NCI-H2171 (cell line): ENCODE data around the gene COL3A1.

Experiments
- DNase-seq: peaks from one replicate; lab custom pipeline; 2025; lab: John Stamatoyannopoulos, UW

COL3A1 gene

DNA sequence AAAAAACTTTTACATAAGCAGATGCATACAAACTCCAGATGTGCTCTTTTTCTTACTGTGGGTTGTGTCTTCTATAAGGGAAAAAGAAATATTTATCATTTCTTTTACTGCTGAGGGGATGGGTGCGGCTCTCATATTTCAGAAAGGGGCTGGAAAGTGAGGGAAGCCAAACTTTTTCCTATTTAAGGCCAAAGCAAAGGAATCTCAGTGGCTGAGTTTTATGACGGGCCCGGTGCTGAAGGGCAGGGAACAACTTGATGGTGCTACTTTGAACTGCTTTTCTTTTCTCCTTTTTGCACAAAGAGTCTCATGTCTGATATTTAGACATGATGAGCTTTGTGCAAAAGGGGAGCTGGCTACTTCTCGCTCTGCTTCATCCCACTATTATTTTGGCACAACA is at the start of gene COL3A1:
COL3A1 (plus strand) TSS at position 210 of the 400 bp plus-strand sequence; CDS start at position 327, 117 bp downstream.
- DNase-seq, result no peak

DNA sequence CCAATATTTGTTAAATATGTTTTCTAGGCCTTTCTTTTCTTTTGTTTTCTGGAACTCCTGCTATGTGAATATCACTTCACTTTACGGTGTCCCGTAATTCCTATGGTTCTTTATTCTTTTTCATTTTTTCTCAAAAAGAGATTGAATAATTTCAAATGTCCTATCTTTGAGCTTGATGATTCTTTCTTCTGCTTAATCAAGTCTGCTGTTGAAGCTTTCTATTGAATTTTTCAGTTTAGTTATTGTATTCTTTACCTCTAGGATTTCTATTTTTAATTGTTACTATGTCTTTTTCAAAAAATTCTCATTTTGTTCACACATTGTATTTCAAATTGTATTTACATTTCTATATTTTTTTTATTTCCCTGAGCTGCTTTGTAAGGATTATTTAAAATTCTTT is 45.5 kb upstream of the COL3A1 start:
- DNase-seq, result no peak

DNA sequence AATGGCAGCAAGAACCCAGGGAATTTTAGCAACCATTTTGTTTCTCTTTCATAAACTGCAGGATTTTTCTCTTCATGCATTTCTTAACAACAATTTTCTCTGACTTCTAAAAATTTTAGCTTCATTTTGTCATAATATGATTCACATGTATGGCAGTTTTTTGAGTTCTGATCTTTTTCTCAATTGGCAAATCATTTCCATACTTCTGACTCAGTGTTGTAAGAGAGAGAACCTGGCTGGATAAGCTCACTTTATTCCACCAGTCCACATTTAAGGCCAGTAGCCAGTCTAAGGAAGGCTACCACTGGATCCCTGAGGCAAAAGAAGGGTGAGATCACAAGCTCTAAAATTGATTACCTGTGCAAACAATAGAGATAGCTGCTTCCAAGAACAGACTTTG is 42.8 kb upstream of the COL3A1 start:
- no peak for DNase-seq

DNA sequence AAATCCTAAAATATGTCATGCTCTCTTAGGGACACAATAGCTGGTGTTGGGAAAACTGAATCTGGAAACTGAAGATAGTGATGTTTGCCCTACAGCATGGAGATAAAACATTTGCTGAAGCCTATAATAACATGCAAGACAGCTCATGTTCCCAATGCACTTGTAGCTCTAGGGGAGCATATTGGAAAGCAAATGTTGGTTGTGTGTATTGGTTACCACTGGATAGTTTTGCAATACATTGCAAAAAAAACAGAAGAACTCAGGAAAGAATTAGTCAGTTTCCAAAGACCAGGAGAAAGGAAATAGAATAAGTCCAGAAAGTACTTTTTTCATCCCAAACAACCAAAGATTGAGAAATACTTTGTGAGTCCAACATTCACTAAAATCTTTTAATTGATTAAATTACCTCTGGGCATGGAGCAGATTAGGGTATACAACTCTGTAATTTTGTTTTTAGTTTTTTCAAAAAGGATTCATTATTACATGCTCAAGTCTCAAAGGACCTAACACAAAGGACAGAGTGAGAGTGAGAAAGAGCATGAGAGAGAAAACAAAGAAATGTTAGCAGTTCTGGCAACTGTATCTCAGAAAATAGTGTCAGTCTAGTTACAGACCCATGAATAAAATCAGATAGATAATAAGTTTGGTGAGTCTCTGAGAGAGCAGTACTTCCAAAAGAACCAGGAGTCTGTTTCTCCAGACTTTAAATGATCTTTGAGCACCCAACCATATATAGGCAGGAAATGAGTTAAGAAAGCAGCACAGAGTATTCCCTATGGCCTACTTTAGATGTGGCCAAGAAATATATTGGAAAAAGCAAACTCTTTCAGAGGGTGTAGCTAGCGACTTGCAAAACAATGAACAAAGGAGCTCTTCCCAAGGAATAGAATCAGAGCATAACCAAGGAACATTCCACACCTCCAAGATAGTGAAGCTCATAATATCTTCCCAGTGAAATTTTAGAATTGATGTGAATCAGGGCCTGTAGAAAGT is 36.6 kb upstream of the COL3A1 start:
- DNase-seq, result no peak

DNA sequence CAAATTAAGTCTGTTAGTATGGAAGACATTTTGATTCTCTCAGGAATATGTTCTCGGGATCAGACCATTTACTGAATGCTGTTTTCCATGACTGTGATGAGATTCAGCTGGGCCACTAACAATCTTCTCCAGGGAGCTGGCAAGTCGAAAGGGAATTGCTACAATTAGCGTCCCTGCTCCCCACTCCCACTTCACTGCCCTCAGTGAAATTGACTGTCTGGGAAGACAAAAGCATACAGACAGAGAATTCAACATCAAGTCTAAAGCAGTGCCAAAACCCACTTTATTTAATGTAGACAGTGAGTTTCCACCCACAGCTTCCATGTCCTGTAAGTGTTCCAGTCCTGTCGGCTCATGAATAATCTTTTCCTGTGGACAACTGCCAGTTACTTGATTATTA is 34.0 kb upstream of the COL3A1 start:
- DNase-seq, result no peak

DNA sequence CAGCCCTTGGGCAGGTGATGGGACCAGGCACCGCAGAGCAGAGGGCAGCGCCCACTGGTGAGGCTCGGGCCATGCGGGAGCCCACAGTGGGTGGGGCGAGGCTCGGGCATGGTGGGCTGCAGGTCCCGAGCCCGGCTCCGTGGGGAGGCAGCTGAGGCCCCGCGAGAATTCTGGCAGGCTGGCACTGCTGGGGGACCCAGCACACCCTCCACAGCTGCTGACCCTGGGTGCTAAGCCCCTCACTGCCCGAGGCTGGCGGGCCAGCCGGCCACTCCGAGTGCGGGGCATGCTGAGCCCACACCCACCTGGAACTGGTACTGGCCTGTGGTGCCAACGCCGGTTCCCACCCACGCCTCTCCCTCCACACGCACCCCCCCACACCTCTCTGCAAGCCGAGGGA is 29.7 kb upstream of the COL3A1 start:
- DNase-seq, result no peak

DNA sequence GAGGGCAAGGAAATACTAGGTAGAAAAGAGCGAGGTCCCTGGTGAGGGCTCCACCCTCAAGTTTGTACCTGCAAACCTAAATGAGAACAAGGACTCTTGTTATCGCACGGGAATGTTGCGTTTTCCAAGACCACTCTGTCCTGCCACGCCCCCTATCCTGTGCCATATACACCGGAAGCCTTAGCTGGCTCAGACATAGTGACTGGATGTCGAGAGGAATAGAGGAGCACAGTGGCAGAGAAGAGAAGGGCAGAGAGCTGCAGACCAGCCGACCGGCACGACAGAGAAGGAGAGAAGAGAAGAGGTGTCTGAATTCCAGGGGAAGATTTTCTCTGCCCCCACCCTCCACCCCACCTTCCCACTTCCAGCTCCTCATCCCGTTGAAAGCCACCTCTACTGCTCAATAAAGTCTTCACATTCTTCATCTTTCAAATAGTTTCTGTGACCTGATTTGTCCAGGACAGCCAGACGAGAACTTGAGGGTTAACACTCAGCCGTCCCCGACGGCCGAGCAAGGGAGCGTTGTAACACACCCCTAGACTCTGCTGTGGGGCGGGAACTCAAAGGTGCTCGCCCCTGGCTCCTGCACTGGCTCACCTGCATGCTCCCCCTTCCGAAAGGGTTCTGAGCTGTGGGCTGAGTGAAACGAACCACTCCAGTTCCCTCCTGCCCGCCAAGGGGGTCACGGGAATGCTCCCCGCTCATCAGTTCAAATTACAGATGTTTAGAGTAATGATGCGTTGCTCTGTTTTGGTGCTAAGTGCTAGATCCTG is 24.9 kb upstream of the COL3A1 start:
- no peak for DNase-seq

DNA sequence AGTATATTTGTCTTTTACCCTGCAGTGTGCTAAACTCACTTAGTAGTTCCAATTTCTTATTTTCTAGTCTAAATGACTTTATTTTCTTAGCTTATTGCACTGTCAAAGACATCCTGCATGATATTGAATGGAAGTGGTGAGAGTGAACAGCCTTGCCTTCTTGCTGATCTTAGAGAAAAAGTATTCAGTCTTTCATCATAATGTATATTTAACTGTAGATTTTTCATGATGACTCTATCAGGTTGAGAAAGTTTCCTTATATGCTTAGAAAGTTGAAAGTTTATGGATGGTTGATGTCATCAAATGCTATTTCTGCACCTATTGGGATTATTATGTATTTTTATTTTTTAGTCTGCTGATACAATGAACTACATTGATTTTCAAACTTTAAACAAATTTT is 21.3 kb upstream of the COL3A1 start:
- no peak for DNase-seq

DNA sequence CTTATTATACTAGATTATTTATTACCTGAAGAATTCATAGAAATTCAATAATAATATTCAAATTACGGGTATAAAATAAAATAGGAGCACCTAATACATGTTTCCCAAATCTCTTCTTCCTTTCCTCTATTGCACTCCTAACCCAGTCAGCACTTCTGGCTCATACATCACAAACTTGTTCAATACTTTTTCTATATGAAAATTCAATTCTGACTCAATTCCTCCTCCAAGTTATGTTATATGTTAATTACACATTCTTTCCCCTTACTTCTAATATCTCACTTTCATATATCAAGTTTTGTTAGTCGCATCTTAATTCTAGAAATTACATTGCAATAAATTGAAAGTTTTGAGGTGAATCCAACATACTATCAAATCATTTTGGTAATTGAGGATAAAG is 17.9 kb upstream of the COL3A1 start:
- no peak for DNase-seq

DNA sequence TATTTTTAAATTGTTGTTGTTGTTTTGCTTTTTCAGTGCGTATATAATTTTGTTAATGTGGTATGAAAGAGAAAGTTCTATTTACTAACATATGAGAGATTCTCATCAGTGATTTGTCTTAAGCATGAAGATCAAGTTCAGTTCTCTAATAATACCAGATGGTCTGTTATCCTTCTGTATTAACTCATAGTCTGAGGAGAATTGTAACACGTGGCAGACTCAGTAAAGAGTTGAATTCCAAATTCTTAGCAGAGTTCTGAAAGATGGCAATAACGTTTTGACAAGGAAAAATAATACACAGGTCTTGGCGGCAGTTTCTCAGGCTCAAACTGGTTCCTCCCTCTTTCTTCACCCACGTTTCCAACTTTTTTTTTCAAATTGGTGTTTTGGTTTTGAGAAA is 17.2 kb upstream of the COL3A1 start:
- no peak for DNase-seq

DNA sequence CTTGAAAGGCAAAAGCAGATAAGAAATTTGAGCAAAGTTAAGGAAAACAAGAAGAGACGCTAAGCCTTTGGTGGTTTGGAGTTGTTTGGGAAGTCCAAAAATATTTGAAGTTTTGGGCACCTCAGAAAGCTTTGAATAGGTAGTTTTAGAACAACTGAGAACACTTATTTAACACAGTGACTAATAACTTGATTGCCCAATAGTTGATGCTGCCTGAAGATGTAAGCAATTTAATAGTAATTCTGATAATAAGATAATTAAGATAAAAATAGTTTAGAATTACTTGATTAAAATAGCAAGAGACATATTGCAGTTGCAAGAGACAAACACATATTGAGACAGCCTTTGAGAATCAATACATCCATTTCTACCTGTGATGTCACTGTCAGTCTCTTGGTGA is 16.5 kb upstream of the COL3A1 start:
- no peak for DNase-seq

DNA sequence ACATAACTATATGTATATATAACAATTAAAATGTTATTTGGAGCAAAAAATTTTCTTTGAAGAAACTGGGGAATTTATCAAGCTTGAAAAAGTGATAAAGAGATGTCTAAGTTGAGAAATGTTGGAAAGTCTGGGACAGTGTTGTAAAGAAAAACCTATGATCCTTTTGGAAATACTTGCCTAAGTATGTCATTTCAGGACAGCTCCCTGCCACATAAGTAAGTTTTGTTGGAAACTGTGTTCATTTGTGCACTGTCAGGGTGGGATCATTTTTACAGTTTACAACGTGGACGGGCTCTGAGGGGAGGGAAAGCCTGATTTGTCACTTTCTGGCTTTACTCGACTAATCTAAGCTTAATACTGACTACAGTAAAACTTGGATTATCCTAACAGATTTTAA is 10.4 kb upstream of the COL3A1 start:
- no peak for DNase-seq

DNA sequence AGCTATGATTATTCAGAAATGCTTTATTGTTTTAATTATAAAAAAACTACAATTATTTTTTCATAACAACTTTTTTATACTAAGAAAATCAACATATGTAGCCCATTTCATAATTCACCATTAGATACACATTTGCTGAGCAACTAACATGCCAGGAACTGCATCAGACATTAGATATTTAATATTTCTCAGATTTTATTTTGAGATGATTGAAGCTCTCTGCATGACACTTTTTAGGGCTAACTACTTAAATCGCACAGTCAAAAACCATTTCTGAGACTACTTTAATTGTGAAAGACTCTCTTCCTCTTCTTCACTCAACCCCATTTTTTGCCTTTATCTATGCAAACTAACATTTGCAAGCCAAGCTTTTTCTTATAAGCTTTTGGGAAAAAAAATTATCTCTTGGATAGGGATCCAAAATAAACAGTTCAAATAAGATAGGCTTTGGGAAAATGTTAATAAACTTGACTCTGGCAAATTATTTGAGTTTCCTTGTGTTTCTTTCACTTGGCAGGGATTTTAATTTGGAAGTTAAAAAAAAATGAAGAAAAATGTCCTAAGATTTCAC is 9.1 kb upstream of the COL3A1 start:
- DNase-seq, result no peak

DNA sequence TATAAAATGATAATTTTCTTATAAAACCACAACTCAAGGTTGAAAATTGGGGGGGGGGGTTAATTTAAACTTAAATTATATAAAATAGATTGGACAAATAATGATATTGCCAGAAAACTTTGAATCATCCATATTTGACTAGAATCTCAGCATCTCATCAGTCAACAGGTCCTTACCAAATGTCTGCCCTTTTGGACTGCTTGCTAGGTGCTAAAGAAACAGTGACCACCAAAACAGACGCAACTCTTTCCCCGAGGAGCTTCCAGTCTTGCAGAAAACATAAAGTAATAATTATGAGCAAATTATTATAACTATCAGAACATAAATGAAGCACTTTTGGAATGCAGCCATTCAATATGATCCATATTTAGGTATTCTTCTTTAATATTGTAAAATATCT is 8.6 kb upstream of the COL3A1 start:
- DNase-seq, result no peak

DNA sequence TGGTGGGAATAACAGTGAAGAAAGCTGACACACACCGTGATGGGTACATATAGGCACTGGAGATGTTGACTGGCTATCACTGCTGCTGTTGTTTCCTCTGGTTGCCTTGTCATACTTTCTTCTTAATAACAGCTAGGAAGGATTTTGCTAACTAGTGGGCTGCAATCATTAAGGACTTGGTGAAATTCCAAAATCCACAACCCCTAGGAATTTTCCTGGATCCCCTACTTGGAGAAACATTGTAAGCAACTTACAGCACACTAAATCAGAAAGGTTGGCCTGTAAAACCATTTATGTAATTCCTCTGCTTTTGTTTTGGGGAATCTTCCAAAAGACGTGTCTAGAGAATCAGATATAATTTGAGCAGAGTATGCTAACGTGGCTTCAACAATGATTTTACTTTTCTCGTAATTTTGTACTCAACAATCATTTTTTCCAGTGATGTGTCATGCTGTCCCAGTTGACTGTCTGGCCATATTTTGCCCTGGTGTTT is 8.0 kb upstream of the COL3A1 start:
- no peak for DNase-seq

DNA sequence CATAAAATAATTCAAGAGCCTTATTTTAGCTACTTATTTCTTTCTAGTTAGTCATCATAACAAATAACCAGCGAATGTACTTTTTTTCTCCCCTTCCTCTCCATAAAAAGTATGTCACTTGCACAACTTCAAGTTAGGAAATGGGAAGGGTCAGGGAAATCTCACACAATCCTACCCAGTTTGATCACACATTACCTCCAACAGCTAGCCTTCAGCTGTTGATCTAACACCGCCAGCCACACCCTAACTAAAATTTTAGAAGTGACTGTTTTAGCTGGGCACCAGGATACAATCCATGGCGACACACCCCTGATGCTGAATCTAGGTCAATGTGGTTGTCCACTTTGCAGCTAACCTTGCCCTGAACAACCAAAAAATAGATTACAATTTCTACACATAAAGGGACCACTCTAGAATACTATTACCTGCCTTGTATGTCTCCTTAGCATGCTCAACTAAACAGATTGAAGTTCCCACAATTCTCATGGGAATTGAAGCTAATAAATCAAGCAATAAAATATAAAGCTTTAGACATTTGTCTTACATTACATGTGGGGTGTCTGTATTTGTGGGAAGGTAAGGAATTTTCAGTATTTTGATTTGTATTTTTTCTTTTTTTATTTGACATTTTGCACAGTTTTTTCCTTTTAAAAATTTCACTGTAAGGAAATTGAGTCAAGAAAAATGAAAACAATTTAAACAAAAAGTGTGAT is 7.3 kb upstream of the COL3A1 start:
- DNase-seq, result no peak

DNA sequence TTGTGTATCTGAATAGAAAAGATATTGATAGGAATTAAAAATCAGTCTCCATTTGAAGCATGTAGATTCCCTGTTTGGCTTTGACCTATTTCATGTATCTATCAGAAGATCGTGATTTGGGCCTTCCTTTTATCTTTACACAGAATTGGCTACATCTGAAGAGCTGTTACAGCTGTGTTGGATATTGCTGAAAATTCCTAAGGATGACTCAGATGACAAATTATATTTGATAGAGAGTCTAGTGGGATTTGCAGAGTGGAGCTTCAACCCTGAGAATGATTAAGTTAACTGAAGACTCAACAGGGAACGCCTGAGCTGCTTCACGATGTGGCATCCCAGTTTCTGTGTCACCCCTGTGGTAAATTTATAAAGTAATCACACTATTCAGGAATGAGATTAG is 4.9 kb upstream of the COL3A1 start:
- no peak for DNase-seq

DNA sequence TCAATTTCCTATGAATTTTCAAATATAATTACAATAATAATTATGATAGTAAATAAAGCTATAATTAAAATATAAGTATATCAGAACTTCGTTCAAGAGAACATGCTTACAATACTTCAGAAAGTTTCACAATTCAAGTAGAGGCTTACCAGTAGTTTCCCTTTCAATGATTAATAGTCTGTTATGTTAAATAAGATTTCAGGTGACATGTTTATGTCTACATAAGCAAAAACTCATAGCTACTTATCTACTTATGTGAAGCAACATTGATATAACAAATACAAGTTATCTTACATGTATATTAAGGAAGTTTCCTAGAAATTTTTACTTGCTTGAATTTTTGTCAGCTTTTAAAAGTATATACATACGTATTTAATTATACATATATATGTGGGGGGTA is 4.5 kb upstream of the COL3A1 start:
- DNase-seq, result no peak

DNA sequence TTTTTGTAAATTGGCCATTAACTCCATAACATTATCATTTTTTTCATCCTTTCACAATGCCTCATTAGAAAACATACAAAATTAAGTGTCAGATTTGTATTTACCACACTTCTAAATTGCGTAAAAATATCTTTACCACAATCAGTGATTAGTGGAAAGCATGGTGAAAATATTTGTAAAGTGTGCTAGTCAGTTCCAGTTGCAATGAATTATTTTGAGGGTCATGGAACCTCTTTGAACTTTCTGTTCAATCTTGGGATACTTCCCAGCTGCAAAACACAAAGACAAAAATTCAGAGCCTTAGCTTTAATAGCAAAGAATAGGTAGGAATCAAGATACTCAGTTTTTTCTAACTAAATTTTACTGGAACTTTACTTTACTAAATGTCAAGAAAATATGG is 4.0 kb upstream of the COL3A1 start:
- no peak for DNase-seq

DNA sequence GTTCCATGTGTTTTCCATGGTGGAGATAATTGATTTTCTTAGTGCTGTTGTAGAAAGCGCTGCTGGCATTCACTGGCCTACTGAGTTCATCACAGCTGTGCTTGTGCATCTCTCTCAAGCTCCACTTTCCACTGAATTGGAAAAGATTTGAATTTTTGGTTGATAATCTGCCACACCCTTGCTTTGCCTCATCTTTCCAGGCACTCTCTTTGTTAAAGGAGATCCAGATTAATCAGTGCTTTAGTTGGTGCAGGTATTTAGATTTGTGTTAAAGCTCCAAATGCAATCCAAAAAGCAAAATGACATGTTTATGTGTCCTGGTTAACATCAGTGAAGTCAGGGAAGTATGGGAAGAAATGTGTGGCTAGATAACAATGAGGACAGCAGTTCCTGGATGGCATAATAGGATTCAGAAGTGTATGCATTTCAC is 2.7 kb upstream of the COL3A1 start:
- DNase-seq, result no peak

DNA sequence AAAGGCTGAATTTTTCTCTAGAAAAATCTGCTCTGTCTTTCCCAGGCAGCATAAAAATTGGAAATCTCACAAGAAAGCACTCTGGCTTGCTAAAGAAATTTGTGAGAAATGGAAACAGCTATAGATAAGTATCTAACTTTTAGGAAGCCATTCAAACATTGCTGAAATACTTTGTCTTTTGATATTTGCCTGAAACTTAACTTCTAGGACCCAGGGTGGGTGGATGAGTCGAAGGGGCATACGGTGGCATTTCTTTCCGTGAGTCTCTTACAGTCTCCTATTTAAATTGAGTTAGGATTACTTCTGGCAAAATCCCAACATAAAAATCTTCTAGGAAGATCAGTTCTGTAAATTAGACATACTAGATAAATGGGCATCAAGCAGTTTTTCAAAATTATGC is 532 bp upstream of the COL3A1 start:
- DNase-seq, result no peak

DNA sequence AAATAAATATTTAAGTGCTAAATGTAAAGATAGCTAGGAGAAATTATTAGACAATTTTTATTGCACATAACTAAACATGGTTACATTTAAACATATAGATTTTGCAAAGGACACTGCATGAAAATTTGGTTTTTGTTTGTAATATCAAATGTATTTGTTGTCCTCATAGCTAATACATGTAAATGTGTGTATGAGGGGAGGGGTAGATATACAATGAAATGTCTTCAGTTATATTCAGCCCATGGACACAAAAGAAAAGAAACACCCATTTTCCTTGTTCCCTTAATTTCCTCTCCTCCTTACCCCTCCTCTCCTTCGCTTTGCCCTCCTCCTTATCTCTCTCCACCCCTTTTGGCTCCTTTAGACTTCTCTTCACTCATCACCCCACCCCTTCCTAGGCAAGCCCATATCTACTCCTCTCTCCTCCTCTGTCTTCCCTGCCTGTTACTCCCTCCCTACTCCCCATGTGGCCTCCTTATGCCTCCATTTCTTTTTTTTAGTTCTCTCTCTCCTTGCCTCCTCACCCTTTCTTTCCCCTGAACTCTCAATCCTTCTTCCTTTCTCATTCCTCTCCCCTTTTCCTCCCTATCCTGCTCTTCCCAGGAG is 1.4 kb downstream of the COL3A1 start:
- no peak for DNase-seq
